Endodermal cell (in vitro differentiated cells): ENCODE measurements around the gene HPN. TPM values are rescaled to one million over a fixed set of nuclear protein-coding genes. Genes with fewer than 3 reads are reported as not detected.

Source experiments
- DNase-seq: peaks from one replicate; pipeline ENCODE4 v3.0.0-alpha.2; 2017
- H3K27ac ChIP-seq: 2 replicates; pipeline ENCODE4 v1.5.1; 2013; ENCODE audit warnings: mild to moderate bottlenecking, low read depth, low read length, moderate library complexity
- H3K27me3 ChIP-seq: 2 replicates; pipeline ENCODE4 v1.6.1; 2013; ENCODE audit warnings: mild to moderate bottlenecking, low read length, moderate library complexity; ENCODE audit not compliant: insufficient read depth, control insufficient read depth, poor library complexity, severe bottlenecking
- H3K36me3 ChIP-seq: 2 replicates; pipeline ENCODE4 v1.7.0; 2013; ENCODE audit warnings: mild to moderate bottlenecking, low read length, moderate library complexity; ENCODE audit not compliant: control insufficient read depth, insufficient read depth
- H3K4me1 ChIP-seq: one replicate; pipeline ENCODE4 v1.7.0; 2013; ENCODE audit warnings: low read length; ENCODE audit not compliant: control insufficient read depth, insufficient read depth
- H3K4me3 ChIP-seq: 2 replicates; pipeline ENCODE4 v1.5.1; 2013; ENCODE audit warnings: mild to moderate bottlenecking, low read length, moderate library complexity
- H3K9ac ChIP-seq: 2 replicates; pipeline ENCODE4 v1.6.1; 2013; ENCODE audit warnings: mild to moderate bottlenecking, low read length, moderate library complexity; ENCODE audit not compliant: poor library complexity, severe bottlenecking; ENCODE audit errors: extremely low read depth
- H3K9me3 ChIP-seq: 2 replicates; pipeline ENCODE4 v1.6.1; 2013; ENCODE audit warnings: mild to moderate bottlenecking, low read length, moderate library complexity; ENCODE audit not compliant: control insufficient read depth
- H3K27ac Mint-ChIP-seq: 2 replicates; pipeline ENCODE4 v1.8.0; 2020; ENCODE audit warnings: mixed read lengths
- H3K27me3 Mint-ChIP-seq: 2 replicates; pipeline ENCODE4 v1.8.0; 2021; ENCODE audit warnings: mild to moderate bottlenecking, mixed read lengths; ENCODE audit not compliant: insufficient read depth
- H3K36me3 Mint-ChIP-seq: 2 replicates; pipeline ENCODE4 v1.8.0; 2020; ENCODE audit warnings: low read depth, mixed read lengths
- H3K4me1 Mint-ChIP-seq: 2 replicates; pipeline ENCODE4 v1.8.0; 2020; ENCODE audit warnings: mixed read lengths
- H3K4me3 Mint-ChIP-seq: 2 replicates; pipeline ENCODE4 v1.8.0; 2020; ENCODE audit warnings: mild to moderate bottlenecking, moderate library complexity, mixed read lengths
- H3K9me3 Mint-ChIP-seq: 2 replicates; pipeline ENCODE4 v1.8.0; 2020; ENCODE audit warnings: mild to moderate bottlenecking, mixed read lengths
- CTCF ChIP-seq: fragments of 200-600 bp; sonication (generic); conservative IDR thresholded peaks from 2 replicates; pipeline ENCODE4 v1.5.0; 2021; ENCODE audit warnings: antibody characterized with exemption, mild to moderate bottlenecking
- WGBS, 2 experiments: methylation state at CpG; one replicate each; pipeline versions ENCODE4 v1.1.5 to v1.1.7; 2013; ENCODE audit warnings: missing lambda C conversion rate in 2 of 2, mixed read lengths in 1 of 2; ENCODE audit not compliant: insufficient coverage in 1 of 2, insufficient read length in 1 of 2; 5-methylcytosine and 5-hydroxymethylcytosine counted together
- total RNA-seq, 2 donors: library from RNA; stranded (reverse); fragmentation: NEBNext Ultra II Directional in 1 of 2; extraction: Animal tissue kit (Norgen Biotek cat#: 25700) in 1 of 2; gene quantifications; 2 replicates in 1 of 2; 3 replicates in 1 of 2; pipeline ENCODE4 v1.2.1, GENCODE V29; 2021

Gene HPN
- total RNA-seq, 2 donors from 2014 or later = 29.0 to 49.6 TPM

GRCh38 chr19:35081201-35081600 lies 39.7 kb downstream of the HPN start:
- TF ChIP-seq CTCF = no peak
- no peak for DNase-seq
- Histone ChIP-seq H3K27me3 (no peaks in the 10 kb centered on the region), H3K4me3 (no peak overlapping the region), H3K27ac (no peak overlapping the region), H3K4me1 (no peaks in the 10 kb centered on the region), H3K9me3 (no peaks in the 10 kb centered on the region), H3K9ac (no peak overlapping the region), H3K36me3 (no peaks in the 10 kb centered on the region)
- peaks cover 2% of the 10 kb centered on the region for H3K9me3 Mint-ChIP-seq
- no peaks in the 10 kb centered on the region for H3K27me3 Mint-ChIP-seq
- WGBS, 2 experiments = 85 to 100% methylated on average over 2 to 6 of the region's 6 CpGs
- no peak overlapping the region for H3K27ac Mint-ChIP-seq
- H3K4me3 Mint-ChIP-seq = no peak overlapping the region
- no peaks in the 10 kb centered on the region for H3K4me1 Mint-ChIP-seq
- no peaks in the 10 kb centered on the region for H3K36me3 Mint-ChIP-seq

- H3K9ac ChIP-seq = no peak overlapping the region
- H3K27me3 ChIP-seq = no peaks in the 10 kb centered on the region
- no peaks in the 10 kb centered on the region for H3K36me3 Mint-ChIP-seq
- no peak overlapping the region for H3K4me3 ChIP-seq
- DNase-seq = no peak
- H3K4me1 ChIP-seq = no peaks in the 10 kb centered on the region
- TF ChIP-seq CTCF = no peak
- H3K9me3 Mint-ChIP-seq = peaks cover 2% of the 10 kb centered on the region
- no peaks in the 10 kb centered on the region for H3K9me3 ChIP-seq
- H3K27ac ChIP-seq = no peak overlapping the region
- peaks cover 1% of the 10 kb centered on the region for H3K4me1 Mint-ChIP-seq
- no peaks in the 10 kb centered on the region for H3K36me3 ChIP-seq
- peak overlapping the region; percentile 61 for H3K27ac Mint-ChIP-seq
- WGBS, 2 experiments = 93 to 99% methylated on average over 10 to 15 of the region's 15 CpGs
- no peaks in the 10 kb centered on the region for H3K27me3 Mint-ChIP-seq
- no peak overlapping the region for H3K4me3 Mint-ChIP-seq
Measured at GRCh38 chr19:35083691-35084508, 42.4 kb downstream of the HPN start.

- H3K4me3 Mint-ChIP-seq = no peak overlapping the region
- peaks cover 2% of the 10 kb centered on the region for H3K9me3 Mint-ChIP-seq
- Histone ChIP-seq H3K27me3 (no peaks in the 10 kb centered on the region), H3K27ac (no peak overlapping the region), H3K9me3 (no peaks in the 10 kb centered on the region), H3K36me3 (no peaks in the 10 kb centered on the region), H3K9ac (no peak overlapping the region), H3K4me1 (no peaks in the 10 kb centered on the region), H3K4me3 (no peak overlapping the region)
- no peaks in the 10 kb centered on the region for H3K36me3 Mint-ChIP-seq
- peak overlapping the region; percentile 61 for H3K27ac Mint-ChIP-seq
- WGBS, 2 experiments = 80 to 81% methylated on average over 2 to 3 of the region's 3 CpGs
- no peak for DNase-seq
- peaks cover 1% of the 10 kb centered on the region for H3K4me1 Mint-ChIP-seq
- H3K27me3 Mint-ChIP-seq = no peaks in the 10 kb centered on the region
- no peak for TF ChIP-seq CTCF
Measured at GRCh38 chr19:35084509-35084762, 42.9 kb downstream of the HPN start.
